Tibial nerve (tissue), 3 donors: ENCODE results near the gene RPS6KL1.

ENCODE experiments used
- CTCF ChIP-seq, 5 experiments: fragments of 200-600 bp in 3 of 5; fragments of 450-650 bp in 2 of 5; sonication (generic) in 3 of 5; IDR thresholded peaks; one replicate each; pipeline ENCODE4 v1.5.1; 2016 to 2019; ENCODE audit warnings: antibody characterized with exemption in 5 of 5, mild to moderate bottlenecking in 3 of 5, moderate library complexity in 2 of 5
- POLR2A ChIP-seq, 2 donors: fragments of 450-650 bp; IDR thresholded peaks; one replicate each; pipeline ENCODE4 v1.6.1; 2017; ENCODE audit warnings: antibody characterized with exemption in 2 of 2, mild to moderate bottlenecking in 2 of 2, moderate library complexity in 2 of 2

DNA sequence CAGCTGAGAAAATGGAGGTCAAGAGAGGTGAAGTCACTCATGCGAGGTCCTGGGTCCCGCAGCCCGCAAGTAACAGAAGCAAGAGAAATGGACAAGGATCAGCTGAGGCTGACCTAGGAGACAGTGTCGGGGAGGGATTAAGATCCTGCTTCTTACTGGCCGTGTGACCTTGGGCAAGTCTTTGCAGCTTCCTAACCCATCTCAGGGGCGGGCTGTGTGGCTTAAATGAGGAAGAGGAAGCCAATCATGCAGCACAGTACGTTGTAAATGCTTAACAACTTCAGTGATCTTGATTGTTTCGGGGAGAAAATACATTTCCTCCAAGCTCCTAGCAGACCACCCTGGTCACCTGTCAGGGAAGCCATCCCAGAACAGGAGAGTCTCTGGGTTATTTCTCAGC, 39.4 kb upstream of the RPS6KL1 start:
- TF ChIP-seq POLR2A (IDR thresholded peaks at IDR 0.05) = no peak
- TF ChIP-seq CTCF (IDR thresholded peaks at IDR 0.05) = no peak
